CD1c-positive myeloid dendritic cell (primary cell): ENCODE results near the gene EFHC2.
A peak's percentile ranks its signal among the peaks of the same experiment; 100 is the strongest.
"Not testable (repeated sequence)": the region's sequence is repeated elsewhere in the genome, so short reads cannot be mapped to it uniquely, and the experiment has no call there.

Experiments
- DNase-seq: peaks from one replicate; pipeline ENCODE4 v3.0.0-alpha.2; 2016; ENCODE audit errors: extremely low spot score

The EFHC2 gene

GRCh38 chrX:44291468-44292092 is 51.9 kb downstream of the EFHC2 start:
- DNase-seq, result no peak

- DNase-seq, result no peak
These were observed 52.8 kb downstream of the EFHC2 start for GRCh38 chrX:44290718-44291117.

- DNase-seq, result no peak
These were observed 60.7 kb downstream of the EFHC2 start for GRCh38 chrX:44282753-44283152.

- peak; percentile 6 for DNase-seq
These were observed 63.4 kb downstream of the EFHC2 start for GRCh38 chrX:44280116-44280515.

GRCh38 chrX:44274096-44274495 is 69.4 kb downstream of the EFHC2 start:
- no peak for DNase-seq

GRCh38 chrX:44267861-44268260 is 75.6 kb downstream of the EFHC2 start:
- no peak for DNase-seq

- DNase-seq, result no peak
These were observed 76.4 kb downstream of the EFHC2 start for GRCh38 chrX:44267116-44267515.

- DNase-seq, result no peak
These were observed 77.9 kb downstream of the EFHC2 start for GRCh38 chrX:44265559-44265958.

- DNase-seq, result no peak
These were observed 78.5 kb downstream of the EFHC2 start for GRCh38 chrX:44264936-44265335.

- no peak for DNase-seq
These were observed 82.2 kb downstream of the EFHC2 start for GRCh38 chrX:44261286-44261685.

GRCh38 chrX:44260609-44261008 is 82.9 kb downstream of the EFHC2 start:
- DNase-seq, result no peak

- DNase-seq, result peak; percentile 9
These were observed 87.7 kb downstream of the EFHC2 start for GRCh38 chrX:44255742-44256141.

GRCh38 chrX:44253575-44253942 is 89.9 kb downstream of the EFHC2 start:
- DNase-seq, result no peak

GRCh38 chrX:44252688-44253574 is 90.5 kb downstream of the EFHC2 start:
- DNase-seq, result not testable (repeated sequence)

GRCh38 chrX:44247468-44247867 is 96.0 kb downstream of the EFHC2 start:
- peak; percentile 12 for DNase-seq

GRCh38 chrX:44246826-44247225 is 96.6 kb downstream of the EFHC2 start:
- no peak for DNase-seq

- no peak for DNase-seq
These were observed 97.7 kb downstream of the EFHC2 start for GRCh38 chrX:44245733-44246132.

GRCh38 chrX:44244008-44244407 is 99.5 kb downstream of the EFHC2 start:
- peak; percentile 38 for DNase-seq

GRCh38 chrX:44241546-44241945 is 101.9 kb downstream of the EFHC2 start:
- no peak for DNase-seq

GRCh38 chrX:44240036-44240435 is 103.4 kb downstream of the EFHC2 start:
- DNase-seq, result no peak

GRCh38 chrX:44239036-44239435 is 104.4 kb downstream of the EFHC2 start:
- DNase-seq, result no peak

GRCh38 chrX:44235534-44235933 is 107.9 kb downstream of the EFHC2 start:
- DNase-seq, result no peak

- no peak for DNase-seq
These were observed 108.9 kb downstream of the EFHC2 start for GRCh38 chrX:44234541-44234940.
